NCI-H2029 treated with DMSO at 0.1 percent for 48 hours (cell line): ENCODE measurements around the gene MAP4.

Experiments used
- DNase-seq: peaks from one replicate; lab custom pipeline; 2025; lab: John Stamatoyannopoulos, UW

The MAP4 gene

DNA sequence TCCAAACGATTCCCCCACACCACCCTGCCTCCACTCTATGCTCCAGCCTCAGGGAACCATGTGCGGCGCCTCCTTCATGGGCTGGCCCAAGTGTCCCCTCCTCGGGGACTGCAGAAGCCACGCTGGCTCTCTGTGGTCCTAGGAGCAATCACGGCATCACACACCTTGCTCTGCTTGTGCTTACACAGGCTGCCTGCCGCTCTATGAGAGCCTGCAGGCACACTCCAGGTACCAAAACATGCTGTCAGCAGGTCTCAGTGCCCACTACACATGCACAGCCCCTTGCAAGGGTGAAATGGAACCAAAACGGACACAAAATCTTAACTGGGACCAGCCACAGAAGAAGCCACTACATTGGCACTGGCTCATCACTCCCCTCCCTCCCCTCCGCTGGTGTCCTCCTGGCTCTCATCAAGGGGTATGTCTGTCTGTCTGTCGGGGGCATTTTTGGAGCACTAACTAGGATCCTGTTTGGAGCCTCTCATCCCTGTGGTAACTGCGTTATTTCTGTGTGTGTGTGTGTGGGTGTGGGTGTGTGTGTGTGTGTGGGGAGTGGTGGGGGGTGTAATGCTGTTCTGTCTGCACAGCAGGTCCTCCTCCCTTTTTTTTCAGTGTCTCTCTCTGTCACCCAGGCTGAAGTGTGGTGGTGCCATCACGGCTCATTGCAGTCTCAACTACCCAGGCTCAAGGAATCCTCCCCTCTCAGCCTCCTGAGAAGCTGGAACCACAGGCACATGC is 152.7 kb downstream of the MAP4 start:
- DNase-seq: no peak

DNA sequence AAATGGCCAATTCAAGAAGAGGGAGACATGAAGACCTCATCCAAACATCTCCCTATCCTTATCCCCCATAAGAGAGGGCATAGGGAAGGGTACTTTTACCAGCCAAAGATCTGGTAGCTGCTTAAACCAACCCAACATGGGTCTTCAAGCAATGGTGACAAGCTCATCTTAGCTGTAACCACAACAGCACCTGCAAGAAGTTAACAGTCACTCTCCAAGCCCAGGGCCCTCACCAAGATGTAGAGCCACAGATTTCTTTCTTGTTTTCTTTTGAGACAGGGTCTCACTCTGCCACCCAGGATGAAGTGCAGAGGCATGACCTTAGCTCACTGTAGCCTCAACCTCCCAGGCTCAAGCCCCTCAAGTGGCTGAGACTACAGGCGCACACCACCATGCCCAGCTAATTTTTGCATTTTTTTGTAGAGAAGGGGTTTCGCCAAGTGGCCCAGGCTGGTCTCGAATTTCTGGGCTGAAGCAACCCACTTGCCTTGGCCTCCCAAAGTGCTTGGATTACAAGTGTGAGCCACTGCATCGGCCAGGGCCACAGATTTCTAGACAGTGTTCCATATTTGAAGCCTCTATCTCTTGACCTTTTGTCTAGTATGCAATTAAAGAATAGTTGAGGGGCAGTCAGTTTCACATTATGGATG is 156.1 kb downstream of the MAP4 start:
- no peak for DNase-seq

DNA sequence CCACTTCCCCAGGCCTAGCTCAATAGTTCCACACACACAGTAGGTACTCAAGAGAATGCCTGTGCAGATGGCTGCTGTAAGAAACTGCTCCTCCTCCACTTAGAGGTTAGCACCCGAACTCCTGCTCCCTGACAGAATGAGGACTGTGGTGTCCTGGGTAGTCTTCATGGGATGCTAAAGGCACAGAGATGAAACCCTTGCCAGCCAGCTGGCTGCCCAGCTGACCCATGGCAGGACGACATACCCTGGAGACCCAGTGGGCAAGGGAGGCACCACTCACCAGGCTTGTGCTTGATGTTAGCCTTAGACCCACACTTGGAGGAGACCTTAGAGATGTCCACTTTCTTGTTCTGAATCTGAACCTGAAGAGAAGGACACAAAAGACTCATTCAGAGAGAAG is 159.1 kb downstream of the MAP4 start:
- no peak for DNase-seq

GRCh38 chr3:47856669-47857068 is 159.5 kb downstream of the MAP4 start:
- DNase-seq: no peak

DNA sequence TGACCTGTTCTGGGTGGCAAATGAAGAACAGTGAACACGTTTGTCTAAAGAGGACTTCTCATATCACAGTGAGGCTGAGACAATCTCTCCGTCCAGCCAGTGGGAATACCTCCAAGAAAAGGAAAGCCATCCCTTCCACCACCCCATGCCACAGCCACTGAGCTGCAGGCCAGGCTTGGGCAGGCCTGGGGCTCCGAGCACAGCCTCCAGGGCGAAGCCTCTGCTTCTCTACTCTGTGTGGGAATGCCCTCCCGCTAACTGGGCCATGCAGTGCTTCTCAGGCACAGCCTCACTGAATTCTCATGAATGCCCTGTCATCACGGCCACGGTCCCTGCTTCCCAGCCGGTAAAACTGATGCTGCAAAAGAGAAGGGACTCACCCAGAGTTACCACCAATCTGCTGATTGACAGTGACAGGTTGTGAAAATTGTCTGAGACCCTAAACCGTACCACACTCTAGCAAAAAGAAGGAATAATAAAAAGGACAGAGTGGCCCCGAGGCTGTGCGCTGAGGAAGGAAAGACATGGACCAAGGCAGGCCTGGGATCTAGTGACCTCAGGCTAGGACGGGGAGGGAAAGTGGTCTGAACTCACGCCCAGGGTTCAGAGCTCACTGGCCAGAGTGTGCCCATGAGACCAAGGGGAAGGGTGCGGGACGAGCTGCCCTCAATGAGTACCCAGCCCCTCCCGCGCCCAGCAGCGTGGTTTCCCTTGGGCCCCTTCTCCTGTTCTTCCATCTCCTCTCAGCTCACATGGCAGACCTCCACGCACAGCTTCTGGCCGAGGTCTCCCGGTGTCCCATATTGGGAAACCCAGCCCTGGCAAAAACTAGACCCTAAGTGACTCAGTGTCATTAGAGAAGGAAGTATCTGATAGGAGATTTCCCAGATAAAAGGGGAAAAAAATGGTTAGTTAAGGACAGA is 160.5 kb downstream of the MAP4 start:
- DNase-seq: no peak

DNA sequence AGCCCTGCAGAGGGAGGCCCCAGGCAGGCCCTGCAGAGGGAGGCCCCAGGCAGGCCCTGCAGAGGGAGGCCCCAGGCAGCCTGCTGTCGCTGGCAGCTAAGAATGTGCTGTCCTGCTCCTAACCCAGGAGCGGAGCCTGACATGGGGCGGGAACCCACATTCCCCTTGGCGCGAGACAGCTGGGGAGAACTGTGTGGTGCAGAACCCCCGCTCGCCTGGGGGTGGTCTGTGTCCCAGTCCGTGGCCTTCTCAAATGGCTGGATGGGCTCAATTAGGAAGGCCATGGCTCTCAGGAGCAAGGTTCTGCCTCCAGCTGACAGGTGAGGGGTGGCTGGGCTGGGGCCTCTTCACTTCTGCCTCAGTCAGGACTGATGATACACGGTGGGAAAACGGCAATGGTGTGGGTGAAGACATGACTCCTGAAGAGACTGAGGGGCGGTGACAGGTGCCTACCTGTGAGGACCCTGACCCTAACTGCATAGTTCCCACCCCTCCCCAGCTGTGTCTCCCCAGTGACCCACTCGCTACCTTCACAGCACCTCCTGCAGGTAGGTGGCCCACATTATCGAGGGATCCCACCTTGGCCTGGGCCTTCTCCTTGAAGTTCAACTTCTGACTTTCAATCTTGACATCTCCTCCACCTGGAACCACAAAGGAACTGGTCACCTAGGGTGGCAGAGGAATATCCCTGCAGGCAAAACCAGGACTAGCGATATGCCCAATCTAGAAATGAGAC is 161.3 kb downstream of the MAP4 start:
- no peak for DNase-seq

- DNase-seq: no peak
These were observed 161.9 kb downstream of the MAP4 start for GRCh38 chr3:47854267-47854666.

DNA sequence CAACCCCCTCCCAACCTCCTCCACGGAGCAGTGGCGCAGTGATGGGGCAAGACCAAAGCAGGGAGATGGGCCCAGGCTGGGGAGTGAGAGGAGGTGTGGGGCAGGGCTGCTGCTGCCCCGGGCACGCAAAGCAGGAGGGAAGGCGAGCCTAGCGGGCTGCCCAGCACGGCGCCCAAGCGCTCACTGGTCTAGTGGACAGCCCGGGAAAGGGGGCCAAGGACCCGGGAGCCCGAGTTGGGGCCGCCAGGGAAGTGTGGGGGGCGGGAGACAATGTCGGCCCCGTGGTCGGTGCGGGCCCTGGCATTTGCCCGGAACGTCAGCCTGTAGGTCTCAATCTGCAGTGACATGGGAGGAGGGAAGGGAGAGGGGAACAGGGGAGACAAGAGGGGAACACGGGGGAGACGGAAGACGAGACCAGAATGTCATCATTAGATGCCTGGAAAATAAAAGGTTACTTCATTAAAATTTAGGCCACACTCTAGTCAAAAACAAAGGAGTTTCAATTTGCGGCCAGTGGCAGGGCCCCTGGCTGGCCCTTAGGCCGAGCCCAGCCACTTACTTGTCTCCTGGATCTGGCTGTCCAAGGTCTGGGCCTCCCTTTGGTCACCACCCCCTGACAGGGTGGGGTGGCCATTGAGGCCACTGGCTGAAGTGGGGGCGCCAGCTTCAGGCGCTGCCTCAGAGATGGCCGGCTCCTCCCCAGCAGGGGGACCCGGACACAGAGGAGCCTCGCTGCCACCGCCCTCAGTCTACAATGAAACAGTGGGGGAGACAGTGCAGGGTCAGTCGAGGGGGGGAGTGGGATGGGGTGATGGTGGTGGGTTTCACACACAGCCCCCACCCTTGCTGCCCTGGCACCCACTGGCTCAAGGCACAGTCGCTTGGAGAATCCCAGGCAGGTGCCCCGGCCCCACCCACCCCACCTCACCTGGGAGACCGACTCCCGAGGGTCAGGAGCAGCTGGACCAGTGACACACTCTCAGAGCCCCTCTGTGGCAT is 163.3 kb downstream of the MAP4 start:
- no peak for DNase-seq

- DNase-seq: no peak
These were observed 164.2 kb downstream of the MAP4 start for GRCh38 chr3:47851888-47852603.

- DNase-seq: no peak
These were observed 165.4 kb downstream of the MAP4 start for GRCh38 chr3:47850564-47851410.

- no peak for DNase-seq
These were observed 166.3 kb downstream of the MAP4 start for GRCh38 chr3:47849699-47850563.

DNA sequence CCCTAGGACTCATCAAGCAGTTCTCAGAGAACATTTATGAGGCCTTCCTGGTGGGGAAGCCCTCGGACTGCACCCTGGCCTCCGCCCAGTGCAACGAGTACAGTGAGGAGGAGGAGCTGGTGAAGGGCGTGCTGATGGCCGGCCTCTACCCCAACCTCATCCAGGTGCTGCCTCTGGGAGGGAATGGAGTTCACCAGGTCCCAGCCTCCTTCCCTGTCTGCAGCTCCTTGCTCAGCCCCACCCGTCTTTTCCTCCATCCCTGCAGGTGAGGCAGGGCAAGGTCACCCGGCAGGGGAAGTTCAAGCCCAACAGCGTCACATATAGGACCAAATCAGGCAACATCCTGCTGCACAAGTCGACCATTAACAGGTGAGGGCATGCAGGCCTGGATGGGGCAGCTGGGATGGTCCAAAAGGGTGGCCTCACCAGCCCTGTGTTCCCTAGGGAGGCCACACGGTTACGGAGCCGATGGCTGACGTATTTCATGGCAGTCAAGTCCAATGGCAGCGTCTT is 167.0 kb downstream of the MAP4 start:
- DNase-seq: no peak

DNA sequence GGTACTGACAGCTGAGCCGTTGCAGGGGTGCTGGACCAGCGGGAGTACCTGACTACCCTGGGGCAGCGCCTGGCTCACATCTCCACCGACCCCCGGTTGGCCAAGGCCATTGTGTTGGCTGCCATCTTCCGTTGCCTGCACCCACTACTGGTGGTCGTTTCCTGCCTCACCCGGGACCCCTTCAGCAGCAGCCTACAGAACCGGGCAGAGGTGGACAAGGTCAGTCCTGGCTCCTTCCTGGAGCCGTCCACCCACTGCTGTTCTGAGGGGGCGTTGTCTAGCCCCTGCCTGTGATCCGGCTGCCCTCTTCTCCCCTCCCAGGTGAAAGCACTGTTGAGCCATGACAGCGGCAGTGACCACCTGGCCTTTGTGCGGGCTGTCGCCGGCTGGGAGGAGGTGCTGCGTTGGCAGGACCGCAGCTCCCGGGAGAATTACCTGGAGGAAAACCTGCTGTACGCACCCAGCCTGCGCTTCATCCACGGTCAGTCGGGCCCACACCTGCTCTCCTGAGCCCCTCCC is 167.6 kb downstream of the MAP4 start:
- DNase-seq: no peak

- no peak for DNase-seq
These were observed 168.3 kb downstream of the MAP4 start for GRCh38 chr3:47847801-47848518.

- DNase-seq: no peak
These were observed 169.0 kb downstream of the MAP4 start for GRCh38 chr3:47847260-47847659.

DNA sequence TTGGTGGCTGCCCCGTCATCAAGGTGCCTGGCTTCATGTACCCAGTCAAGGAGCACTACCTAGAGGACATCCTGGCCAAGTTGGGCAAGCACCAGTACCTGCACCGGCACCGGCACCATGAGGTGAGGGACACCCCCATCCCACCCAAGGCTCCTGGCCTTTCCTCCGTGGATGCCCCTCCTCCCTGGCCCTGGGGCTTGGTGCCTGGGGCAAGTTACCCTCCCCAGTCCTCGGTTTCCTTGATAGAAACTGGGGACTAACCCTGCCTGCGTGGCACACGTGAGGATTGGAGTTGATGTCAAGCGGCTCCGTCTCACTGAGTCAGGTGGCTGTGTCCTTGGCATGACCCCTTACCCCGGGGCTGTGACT is 169.4 kb downstream of the MAP4 start:
- no peak for DNase-seq
